ENCODE results near the gene PKD2.

Gene PKD2

GRCh38 chr4:88007304-88008121 is at the start of gene PKD2:
TSS of gene PKD2 (plus strand) at chr4:88007635. CDS start at chr4:88007734, 99 bp downstream.
- DNase-seq (ENCODE audit: insufficient read length, low spot score) (peak; percentile 83), FAIRE-seq (peak; percentile 80)

GRCh38 chr4:87961993-87962392 is 45.4 kb upstream of the PKD2 start:
- no peak for FAIRE-seq

GRCh38 chr4:87962398-87963146 is 44.9 kb upstream of the PKD2 start:
- DNase-seq (ENCODE audit: insufficient read length, low spot score): no peak
- FAIRE-seq: no peak

More at GRCh38 chr4:87961993-87962392, 45.4 kb upstream of the PKD2 start:
- DNase-seq (ENCODE audit: insufficient read length, low spot score): no peak

- no peak for FAIRE-seq
- no peak for DNase-seq (ENCODE audit: insufficient read length, low spot score)
Observed at GRCh38 chr4:87965501-87965975, 41.9 kb upstream of the PKD2 start.

GRCh38 chr4:87966095-87966496 is 41.3 kb upstream of the PKD2 start:
- FAIRE-seq (no peak), DNase-seq (ENCODE audit: insufficient read length, low spot score) (no peak)

- FAIRE-seq (no peak), DNase-seq (ENCODE audit: insufficient read length, low spot score) (no peak)
Observed at GRCh38 chr4:87967193-87967592, 40.2 kb upstream of the PKD2 start.

GRCh38 chr4:87970121-87970520 is 37.3 kb upstream of the PKD2 start:
- FAIRE-seq: no peak
- DNase-seq (ENCODE audit: insufficient read length, low spot score): no peak

GRCh38 chr4:87971866-87972265 is 35.6 kb upstream of the PKD2 start:
- DNase-seq (ENCODE audit: insufficient read length, low spot score) (no peak), FAIRE-seq (no peak)

GRCh38 chr4:87973283-87974169 is 33.9 kb upstream of the PKD2 start:
- FAIRE-seq: peak; percentile 96

GRCh38 chr4:87974856-87975462 is 32.5 kb upstream of the PKD2 start:
- DNase-seq (ENCODE audit: insufficient read length, low spot score): no peak
- FAIRE-seq: no peak

More at GRCh38 chr4:87973283-87974169, 33.9 kb upstream of the PKD2 start:
- peak; percentile 7 for DNase-seq (ENCODE audit: insufficient read length, low spot score)

- DNase-seq (ENCODE audit: insufficient read length, low spot score) (peak; percentile 8), FAIRE-seq (peak; percentile 82)
Observed at GRCh38 chr4:87975466-87975865, 32.0 kb upstream of the PKD2 start, which contains the start of gene SPP1. TSS of gene SPP1 (plus strand) at chr4:87975714. CDS start at chr4:87976896, 1,182 bp downstream.

- no peak for FAIRE-seq
Observed at GRCh38 chr4:87977521-87978278, 29.7 kb upstream of the PKD2 start.

GRCh38 chr4:87978681-87979080 is 28.8 kb upstream of the PKD2 start:
- FAIRE-seq (no peak), DNase-seq (ENCODE audit: insufficient read length, low spot score) (no peak)

More at GRCh38 chr4:87977521-87978278, 29.7 kb upstream of the PKD2 start:
- no peak for DNase-seq (ENCODE audit: insufficient read length, low spot score)

GRCh38 chr4:87979810-87980209 is 27.6 kb upstream of the PKD2 start:
- DNase-seq (ENCODE audit: insufficient read length, low spot score) (no peak), FAIRE-seq (no peak)

- DNase-seq (ENCODE audit: insufficient read length, low spot score) (no peak), FAIRE-seq (no peak)
Observed at GRCh38 chr4:87981486-87981885, 25.9 kb upstream of the PKD2 start.

GRCh38 chr4:87982036-87982435 is 25.4 kb upstream of the PKD2 start:
- DNase-seq (ENCODE audit: insufficient read length, low spot score) (no peak), FAIRE-seq (no peak)

GRCh38 chr4:87982446-87983010 is 24.9 kb upstream of the PKD2 start:
- DNase-seq (ENCODE audit: insufficient read length, low spot score): no peak
- FAIRE-seq: no peak

GRCh38 chr4:87983996-87984395 is 23.4 kb upstream of the PKD2 start:
- FAIRE-seq (no peak), DNase-seq (ENCODE audit: insufficient read length, low spot score) (no peak)
